Neural progenitor cell (in vitro differentiated cells): ENCODE results near the gene P2RX4. TPM values are rescaled to one million over a fixed set of nuclear protein-coding genes. Genes with fewer than 3 reads are reported as not detected.

Source experiments
- DNase-seq: peaks from one replicate; pipeline ENCODE4 v3.0.0-alpha.2; 2016; ENCODE audit warnings: low spot score
- H2AFZ ChIP-seq: fragments of 200-600 bp; sonication (generic); replicated peaks from 2 replicates; pipeline ENCODE4 v1.6.1; 2016; ENCODE audit warnings: antibody characterized with exemption
- H3F3A ChIP-seq: fragments of 200-600 bp; sonication (generic); 2 replicates; pipeline ENCODE4 v1.6.1; 2016; ENCODE audit warnings: antibody characterized with exemption, low read depth
- H3K27ac ChIP-seq: fragments of 200-600 bp; sonication (generic); 2 replicates; pipeline ENCODE4 v1.5.1; 2016; ENCODE audit warnings: mild to moderate bottlenecking
- H3K27me3 ChIP-seq: fragments of 200-600 bp; sonication (generic); 2 replicates; pipeline ENCODE4 v1.6.1; 2016; ENCODE audit warnings: mild to moderate bottlenecking, moderate library complexity
- H3K36me3 ChIP-seq: fragments of 200-600 bp; sonication (generic); 2 replicates; pipeline ENCODE4 v1.5.1; 2016
- H3K4me1 ChIP-seq: fragments of 200-600 bp; sonication (generic); 2 replicates; pipeline ENCODE4 v1.6.1; 2016; ENCODE audit warnings: mixed run types
- H3K4me2 ChIP-seq: fragments of 200-600 bp; sonication (generic); 2 replicates; pipeline ENCODE4 v1.6.1; 2016
- H3K4me3 ChIP-seq: fragments of 200-600 bp; sonication (generic); 2 replicates; pipeline ENCODE4 v1.5.1; 2016
- H3K79me2 ChIP-seq: fragments of 200-600 bp; sonication (generic); 2 replicates; pipeline ENCODE4 v1.6.1; 2016; ENCODE audit warnings: low read depth
- H3K9ac ChIP-seq: fragments of 200-600 bp; sonication (generic); 2 replicates; pipeline ENCODE4 v1.6.1; 2016
- H3K9me3 ChIP-seq: fragments of 200-600 bp; sonication (generic); 2 replicates; pipeline ENCODE4 v1.5.1; 2016; ENCODE audit warnings: low read depth
- H4K20me1 ChIP-seq: fragments of 200-600 bp; sonication (generic); 2 replicates; pipeline ENCODE4 v1.6.1; 2016; ENCODE audit warnings: low read depth
- H3K27ac Mint-ChIP-seq: 3 replicates; pipeline ENCODE4 v1.8.0; 2021; ENCODE audit warnings: mixed read lengths
- H3K27me3 Mint-ChIP-seq: 2 replicates; pipeline ENCODE4 v1.8.0; 2022; ENCODE audit warnings: low read depth, mild to moderate bottlenecking, inconsistent platforms, moderate library complexity, mixed read lengths; ENCODE audit not compliant: insufficient read depth
- H3K36me3 Mint-ChIP-seq: 3 replicates; pipeline ENCODE4 v1.8.0; 2021; ENCODE audit warnings: mixed read lengths
- H3K4me1 Mint-ChIP-seq: 3 replicates; pipeline ENCODE4 v1.8.0; 2021; ENCODE audit warnings: mixed read lengths
- H3K4me3 Mint-ChIP-seq: 3 replicates; pipeline ENCODE4 v1.8.0; 2021; ENCODE audit warnings: mild to moderate bottlenecking, moderate library complexity, mixed read lengths
- H3K9me3 Mint-ChIP-seq: 3 replicates; pipeline ENCODE4 v1.8.0; 2020; ENCODE audit warnings: mixed read lengths
- EZH2 ChIP-seq: fragments of 200-600 bp; sonication (generic); IDR thresholded peaks from 2 replicates; pipeline ENCODE4 v1.6.1; 2017; ENCODE audit warnings: antibody characterized with exemption, mild to moderate bottlenecking, moderate library complexity
- EZH2phosphoT487 ChIP-seq: fragments of 200-600 bp; sonication (generic); IDR thresholded peaks from 2 replicates; pipeline ENCODE4 v1.6.1; 2017; ENCODE audit warnings: antibody characterized with exemption
- total RNA-seq: library from RNA; depleted of rRNA; stranded (reverse); fragments of >200 nt; gene quantifications from 2 replicates; pipeline ENCODE4 v1.2.3, GENCODE V29; 2015; ENCODE audit warnings: low replicate concordance
- TF ChIP-seq, protein P1 (sequence below): fragments of 200-600 bp; sonication (generic); IDR thresholded peaks from 2 replicates; pipeline ENCODE4 v1.5.1; 2017; ENCODE audit warnings: antibody characterized with exemption, mild to moderate bottlenecking

The P2RX4 gene
- total RNA-seq, 1 donor from 2014 or later, result 10.3 TPM

DNA sequence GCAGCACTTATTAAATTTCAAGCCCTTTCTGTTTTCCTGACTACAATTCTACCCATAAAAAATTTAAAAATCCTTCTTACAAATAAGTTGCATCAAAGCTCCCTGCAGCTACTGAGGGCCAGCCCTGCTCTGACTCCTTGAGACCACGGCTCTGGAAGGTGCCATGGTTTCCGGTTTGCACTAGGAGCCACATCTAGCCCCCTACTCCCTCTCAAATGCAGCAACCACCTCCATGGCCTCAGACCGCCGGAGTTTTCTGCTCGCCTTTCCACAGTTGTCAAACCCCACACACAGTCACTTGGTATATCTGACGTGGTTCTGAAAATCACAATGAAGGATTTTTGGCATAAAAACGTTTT lies 30.1 kb downstream of the P2RX4 start:
- H3K4me1 Mint-ChIP-seq, result peaks cover 23% of the 10 kb centered on the region
- Histone ChIP-seq H3K36me3 (no peaks in the 10 kb centered on the region), H3F3A (peaks cover 26% of the 10 kb centered on the region), H3K9ac (no peak overlapping the region), H3K9me3 (no peaks in the 10 kb centered on the region), H2AFZ (no peak overlapping the region), H3K27me3 (no peaks in the 10 kb centered on the region), H3K27ac (no peak overlapping the region), H3K79me2 (no peaks in the 10 kb centered on the region), H3K4me2 (no peak overlapping the region), H4K20me1 (no peaks in the 10 kb centered on the region), H3K4me3 (no peak overlapping the region), H3K4me1 (peaks cover 32% of the 10 kb centered on the region)
- H3K4me3 Mint-ChIP-seq, result no peak overlapping the region
- H3K9me3 Mint-ChIP-seq, result no peaks in the 10 kb centered on the region
- TF ChIP-seq, protein P1, sequence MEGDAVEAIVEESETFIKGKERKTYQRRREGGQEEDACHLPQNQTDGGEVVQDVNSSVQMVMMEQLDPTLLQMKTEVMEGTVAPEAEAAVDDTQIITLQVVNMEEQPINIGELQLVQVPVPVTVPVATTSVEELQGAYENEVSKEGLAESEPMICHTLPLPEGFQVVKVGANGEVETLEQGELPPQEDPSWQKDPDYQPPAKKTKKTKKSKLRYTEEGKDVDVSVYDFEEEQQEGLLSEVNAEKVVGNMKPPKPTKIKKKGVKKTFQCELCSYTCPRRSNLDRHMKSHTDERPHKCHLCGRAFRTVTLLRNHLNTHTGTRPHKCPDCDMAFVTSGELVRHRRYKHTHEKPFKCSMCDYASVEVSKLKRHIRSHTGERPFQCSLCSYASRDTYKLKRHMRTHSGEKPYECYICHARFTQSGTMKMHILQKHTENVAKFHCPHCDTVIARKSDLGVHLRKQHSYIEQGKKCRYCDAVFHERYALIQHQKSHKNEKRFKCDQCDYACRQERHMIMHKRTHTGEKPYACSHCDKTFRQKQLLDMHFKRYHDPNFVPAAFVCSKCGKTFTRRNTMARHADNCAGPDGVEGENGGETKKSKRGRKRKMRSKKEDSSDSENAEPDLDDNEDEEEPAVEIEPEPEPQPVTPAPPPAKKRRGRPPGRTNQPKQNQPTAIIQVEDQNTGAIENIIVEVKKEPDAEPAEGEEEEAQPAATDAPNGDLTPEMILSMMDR, result no peak
- TF ChIP-seq EZH2phosphoT487 (no peak), EZH2 (no peak)
- no peaks in the 10 kb centered on the region for H3K27me3 Mint-ChIP-seq
- no peak for DNase-seq
- H3K27ac Mint-ChIP-seq, result no peak overlapping the region
- H3K36me3 Mint-ChIP-seq, result peaks cover 15% of the 10 kb centered on the region

DNA sequence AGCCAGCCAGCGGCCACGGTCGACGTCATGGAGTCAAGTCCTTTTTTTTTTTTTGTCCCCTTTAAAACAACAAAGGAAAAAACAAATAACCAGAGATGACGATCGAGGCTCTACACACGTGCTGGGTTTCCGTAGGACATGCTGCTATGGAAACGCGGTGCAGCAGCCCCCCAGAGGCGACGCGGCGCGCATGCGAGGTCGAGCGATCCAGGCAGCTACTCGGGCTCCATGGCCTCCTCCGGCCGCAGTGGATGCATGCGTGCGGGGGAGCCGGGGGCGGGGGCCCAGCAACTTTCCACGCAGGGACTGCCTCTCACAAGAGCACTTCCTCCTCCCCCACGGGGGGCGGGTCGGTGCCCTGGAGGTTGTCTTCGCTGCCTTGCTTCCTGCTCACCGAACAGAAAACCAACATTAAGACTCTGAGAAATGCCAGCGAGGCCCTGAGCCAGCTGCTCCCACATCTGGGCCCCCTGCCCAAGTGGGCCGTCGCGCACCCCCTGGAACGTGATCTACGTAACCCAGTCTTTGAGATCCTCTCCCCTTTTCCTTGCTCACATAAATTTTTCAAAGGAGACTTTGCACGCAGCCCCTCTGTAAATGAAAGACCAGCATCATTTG lies 30.7 kb downstream of the P2RX4 start:
- H3K27ac Mint-ChIP-seq, result peak overlapping the region; percentile 90
- Histone ChIP-seq H3K27ac (no peak overlapping the region), H3K4me1 (peaks cover 32% of the 10 kb centered on the region), H3K36me3 (no peaks in the 10 kb centered on the region), H3K4me3 (no peak overlapping the region), H3K27me3 (no peaks in the 10 kb centered on the region), H4K20me1 (no peaks in the 10 kb centered on the region), H2AFZ (no peak overlapping the region), H3F3A (peaks cover 26% of the 10 kb centered on the region), H3K9ac (no peak overlapping the region), H3K9me3 (no peaks in the 10 kb centered on the region), H3K79me2 (no peaks in the 10 kb centered on the region), H3K4me2 (peak overlapping the region; percentile 10)
- peaks cover 23% of the 10 kb centered on the region for H3K4me1 Mint-ChIP-seq
- no peak overlapping the region for H3K4me3 Mint-ChIP-seq
- H3K27me3 Mint-ChIP-seq, result no peaks in the 10 kb centered on the region
- peak; percentile 49 for DNase-seq
- TF ChIP-seq, protein P1, result no peak
- no peak for TF ChIP-seq EZH2
- TF ChIP-seq EZH2phosphoT487, result no peak
- no peaks in the 10 kb centered on the region for H3K9me3 Mint-ChIP-seq
- peaks cover 17% of the 10 kb centered on the region for H3K36me3 Mint-ChIP-seq

DNA sequence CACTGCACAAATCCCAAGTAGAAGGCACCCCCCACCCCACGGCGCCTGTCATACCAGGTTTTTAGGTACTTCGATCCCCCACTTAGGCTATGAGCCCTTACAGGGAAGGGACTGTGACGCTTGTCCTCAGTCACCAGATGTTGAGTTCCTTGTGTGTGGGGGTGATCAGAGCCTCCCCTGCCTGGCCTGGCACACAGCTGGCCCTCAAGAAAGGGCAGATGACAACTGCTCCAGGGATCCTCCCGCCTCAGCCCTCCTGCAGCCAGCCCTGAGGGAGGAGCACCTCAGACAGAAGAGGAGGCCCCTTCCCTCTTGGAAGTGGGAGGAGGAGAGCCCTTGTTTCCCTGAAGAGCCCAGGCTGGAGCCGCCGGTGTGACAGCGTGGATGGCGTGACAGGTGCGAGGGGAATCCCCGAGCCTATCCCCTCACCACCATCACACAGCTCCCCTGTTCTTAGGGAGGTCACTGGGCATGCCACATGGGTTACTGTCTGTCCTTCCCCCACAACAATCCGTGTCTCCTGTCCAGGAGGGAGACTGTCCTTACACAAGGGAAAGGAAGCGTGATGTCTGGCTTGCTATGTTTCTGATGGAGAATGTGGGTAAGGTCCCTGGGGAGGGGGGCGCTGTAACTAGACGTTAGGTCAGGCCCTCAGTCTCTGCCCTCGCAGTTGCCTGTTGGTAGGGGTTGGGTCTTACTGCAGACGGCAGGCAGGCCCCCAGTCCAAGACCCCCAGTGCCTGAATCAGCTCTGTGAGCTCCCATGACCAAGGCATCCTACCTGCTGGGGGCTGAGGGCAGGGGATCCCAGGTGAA lies 31.4 kb downstream of the P2RX4 start:
- Mint-ChIP-seq H3K9me3 (no peaks in the 10 kb centered on the region), H3K27me3 (peaks cover 2% of the 10 kb centered on the region), H3K36me3 (peaks cover 19% of the 10 kb centered on the region)

More for the DNA sequence above, 31.4 kb downstream of the P2RX4 start:
- Histone ChIP-seq H3K9me3 (no peaks in the 10 kb centered on the region), H2AFZ (no peak overlapping the region), H3K27ac (no peak overlapping the region), H3K4me3 (no peak overlapping the region), H3K27me3 (no peaks in the 10 kb centered on the region), H3K36me3 (no peaks in the 10 kb centered on the region), H4K20me1 (no peaks in the 10 kb centered on the region), H3K9ac (no peak overlapping the region), H3K79me2 (no peaks in the 10 kb centered on the region), H3F3A (peaks cover 26% of the 10 kb centered on the region), H3K4me2 (peak overlapping the region; percentile 10), H3K4me1 (peaks cover 32% of the 10 kb centered on the region)
- DNase-seq, result no peak
- H3K4me3 Mint-ChIP-seq, result no peak overlapping the region
- peak overlapping the region; percentile 90 for H3K27ac Mint-ChIP-seq
- TF ChIP-seq, protein P1, result no peak
- TF ChIP-seq EZH2, result no peak
- H3K4me1 Mint-ChIP-seq, result peaks cover 23% of the 10 kb centered on the region
